HG02943 (cell line): ENCODE measurements around the gene SEZ6.

ENCODE experiments used
- ATAC-seq: cut with Tn5 transposase; IDR thresholded peaks from one replicate; pipeline ENCODE4 v1.9.1; 2021; ENCODE audit warnings: mild to moderate bottlenecking, low read depth, moderate library complexity; ENCODE audit not compliant: unreplicated experiment

Gene SEZ6

GRCh38 chr17:29038085-29038795, 32.4 kb upstream of the SEZ6 start:
- no peak for ATAC-seq

- no peak for ATAC-seq
These were observed 31.9 kb upstream of the SEZ6 start for GRCh38 chr17:29037739-29038084.

DNA sequence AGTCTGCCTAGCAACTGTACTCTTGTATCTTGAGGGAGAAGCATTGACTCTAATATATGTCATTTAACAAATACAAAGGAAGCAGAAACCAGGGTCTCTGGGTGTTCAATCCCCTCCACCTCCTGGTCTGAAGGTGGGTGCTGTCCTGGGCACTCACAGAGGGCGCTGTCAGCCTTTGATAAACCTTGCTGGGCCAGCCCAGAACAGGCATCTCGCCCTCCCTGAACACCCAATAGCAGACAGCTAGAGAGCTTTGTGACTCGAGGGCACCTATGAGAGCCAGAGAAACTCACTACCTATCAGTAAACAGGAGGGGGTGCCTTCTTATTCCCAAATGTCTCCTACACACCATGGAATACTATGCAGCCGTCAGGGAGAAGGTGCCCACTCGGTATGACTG, 30.8 kb upstream of the SEZ6 start:
- no peak for ATAC-seq

DNA sequence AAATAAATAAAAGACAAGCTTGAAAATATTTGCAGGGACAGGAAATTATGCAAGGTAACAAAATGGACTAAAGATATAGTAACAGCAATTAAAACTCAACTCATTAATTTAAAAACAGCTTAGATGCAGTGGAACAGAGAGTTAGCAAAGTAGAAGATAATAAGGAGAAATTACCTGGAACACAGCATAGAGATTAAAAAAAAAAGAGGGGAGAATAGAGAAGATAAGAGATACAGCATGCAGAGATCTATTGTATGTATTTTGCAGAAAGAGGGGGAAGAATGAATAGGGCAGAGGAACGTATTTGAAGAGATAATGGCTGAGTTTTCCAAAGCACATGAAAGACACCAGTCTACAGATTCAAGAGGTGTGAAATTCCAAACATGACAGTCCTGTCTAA, 28.7 kb upstream of the SEZ6 start:
- no peak for ATAC-seq

GRCh38 chr17:29032857-29033197, 27.0 kb upstream of the SEZ6 start:
- ATAC-seq, result no peak

DNA sequence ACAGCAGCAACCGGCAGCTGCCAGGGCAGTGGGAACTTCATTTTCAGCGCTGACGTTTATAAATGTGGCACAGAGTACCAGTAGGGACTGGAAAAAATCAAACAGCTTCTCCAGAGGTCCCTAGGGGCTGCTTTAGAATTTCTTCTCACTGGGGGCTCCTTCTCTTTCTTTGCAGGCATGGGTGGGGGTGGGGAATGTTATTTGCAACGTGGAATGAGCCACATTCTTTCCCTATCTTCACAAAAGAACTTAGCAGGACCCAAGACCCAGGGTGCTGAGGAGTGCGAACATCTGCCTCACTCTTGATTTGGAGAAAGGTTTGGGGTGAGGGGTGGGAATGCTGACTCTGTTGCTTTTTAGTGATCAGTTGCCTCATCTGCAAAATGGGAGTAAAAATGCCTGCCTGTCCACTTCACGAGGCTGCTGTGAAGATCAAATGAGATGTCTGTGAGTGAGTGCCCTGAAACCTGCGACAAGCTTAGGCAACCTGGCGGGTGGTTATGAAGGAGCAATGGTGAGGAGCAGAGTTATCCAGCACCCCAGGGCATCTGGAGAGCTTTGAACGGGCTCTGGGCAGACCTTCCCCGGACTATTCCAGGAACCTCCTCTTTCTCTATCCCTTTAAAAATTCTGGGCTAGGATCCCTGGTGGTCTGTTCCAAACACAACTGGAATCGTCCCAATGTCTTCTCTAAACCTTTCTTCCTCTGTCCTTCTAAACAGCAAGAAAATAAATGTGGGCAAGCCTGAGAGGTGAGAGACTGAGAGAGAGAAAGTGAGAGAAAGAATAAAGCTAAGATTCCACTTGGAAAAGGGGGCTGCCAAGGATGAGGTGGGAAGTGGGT, 26.4 kb upstream of the SEZ6 start:
- ATAC-seq, result no peak

DNA sequence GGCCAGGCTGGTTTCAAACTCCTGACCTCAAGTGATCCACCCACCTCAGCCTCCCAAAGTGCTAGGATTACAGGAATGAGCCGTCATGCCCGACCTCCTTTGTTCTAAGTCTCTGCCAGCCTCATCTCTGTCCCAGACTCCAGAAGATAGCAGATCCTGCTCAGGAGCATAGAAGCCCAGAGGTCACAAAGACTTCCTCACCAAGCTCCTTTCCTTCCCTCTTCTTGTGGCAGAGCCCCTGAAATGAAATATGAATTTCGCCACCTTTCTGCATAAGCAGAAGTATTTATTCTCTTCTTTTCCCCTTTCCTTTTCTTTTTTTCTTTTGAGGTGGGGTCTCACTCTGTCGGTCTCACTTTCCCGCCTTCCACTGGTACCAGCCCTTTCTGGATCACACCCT, 25.7 kb upstream of the SEZ6 start:
- no peak for ATAC-seq

DNA sequence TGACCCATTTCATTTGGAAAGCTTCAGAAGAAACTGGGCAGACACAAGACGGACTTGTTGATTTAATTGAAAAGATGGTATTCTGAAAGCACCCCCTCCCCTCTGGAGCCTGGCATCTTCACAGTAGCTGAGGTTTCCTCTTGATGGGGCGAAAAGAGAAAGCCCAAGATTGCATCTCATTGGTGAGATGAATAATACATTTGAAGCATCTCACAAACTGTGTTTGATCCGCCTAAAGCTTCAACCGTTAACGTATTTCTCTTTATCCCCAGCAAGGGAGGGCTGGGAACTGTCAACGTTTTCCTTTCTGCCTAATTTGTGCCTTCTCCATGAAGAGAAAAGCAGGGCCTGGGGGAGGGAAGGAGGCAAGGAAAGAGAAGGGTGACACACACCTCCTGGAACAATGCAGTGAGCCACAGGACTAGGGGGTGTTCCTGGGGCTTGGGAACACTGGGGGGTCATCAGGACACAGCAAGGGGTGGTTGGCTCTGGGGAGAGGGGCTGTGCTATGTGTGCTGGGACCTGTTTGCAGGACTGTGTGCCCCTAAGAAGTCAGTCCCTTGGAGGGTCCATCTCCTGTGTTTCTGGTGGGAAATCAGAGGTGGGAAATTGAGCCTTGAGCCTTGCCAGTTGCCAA, 18.6 kb upstream of the SEZ6 start:
- ATAC-seq, result no peak

DNA sequence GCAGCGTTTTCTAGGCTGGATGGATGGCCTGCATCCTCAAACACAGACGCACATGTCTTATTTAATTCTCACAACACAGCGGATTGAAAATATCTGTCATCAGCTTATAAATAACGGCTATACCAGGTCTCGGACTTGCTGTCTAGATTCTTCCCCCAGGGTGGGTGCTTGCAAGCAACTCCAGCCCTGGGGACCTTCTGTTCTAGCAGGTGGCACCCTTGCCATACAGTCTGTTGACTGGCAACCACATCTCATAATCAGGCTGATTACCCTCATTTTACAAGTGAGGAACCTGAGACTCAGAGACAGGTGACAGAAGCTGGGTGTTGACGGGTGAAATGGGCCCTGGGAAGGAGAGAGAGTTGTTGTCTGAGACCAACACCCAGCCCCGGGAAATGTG, 16.2 kb upstream of the SEZ6 start:
- ATAC-seq, result no peak

DNA sequence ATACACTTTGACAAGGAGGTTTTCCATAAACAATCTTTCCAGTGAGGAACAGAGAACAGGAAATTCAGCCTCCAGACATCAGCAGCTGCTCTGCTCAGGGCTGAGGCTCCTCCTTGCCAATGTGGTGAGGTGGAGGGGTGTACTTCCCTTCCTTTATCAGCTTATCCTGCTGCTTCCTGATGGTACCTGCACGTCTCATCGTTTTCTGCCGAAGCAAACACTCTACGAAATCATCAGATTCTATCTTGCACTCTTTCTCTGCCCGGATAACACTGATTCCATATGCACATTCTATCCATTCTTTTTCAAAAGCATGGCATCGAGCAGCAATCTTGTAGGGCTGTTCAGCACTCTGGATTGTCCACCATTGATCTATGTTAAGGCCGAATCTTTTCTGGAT, 15.4 kb upstream of the SEZ6 start:
- no peak for ATAC-seq

DNA sequence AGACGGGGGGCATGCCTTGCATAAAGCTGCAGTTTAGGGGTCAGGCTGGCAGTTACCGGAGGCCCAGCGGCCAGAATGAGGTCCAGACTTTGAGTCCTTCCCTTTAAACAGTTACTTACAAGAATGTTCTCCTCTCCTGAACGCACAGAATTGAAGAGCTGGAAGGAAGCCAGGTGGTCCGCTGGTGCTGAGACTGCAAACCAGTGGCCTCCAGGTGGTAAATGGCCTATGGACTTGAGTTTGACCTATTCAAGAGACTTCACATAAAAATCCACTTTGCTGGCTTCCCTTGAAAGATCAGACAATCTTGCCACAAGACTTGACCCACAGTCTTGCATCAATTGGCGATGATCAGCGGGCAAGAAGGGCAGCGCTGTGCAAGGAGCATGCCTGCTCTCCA, 14.7 kb upstream of the SEZ6 start:
- ATAC-seq, result no peak

DNA sequence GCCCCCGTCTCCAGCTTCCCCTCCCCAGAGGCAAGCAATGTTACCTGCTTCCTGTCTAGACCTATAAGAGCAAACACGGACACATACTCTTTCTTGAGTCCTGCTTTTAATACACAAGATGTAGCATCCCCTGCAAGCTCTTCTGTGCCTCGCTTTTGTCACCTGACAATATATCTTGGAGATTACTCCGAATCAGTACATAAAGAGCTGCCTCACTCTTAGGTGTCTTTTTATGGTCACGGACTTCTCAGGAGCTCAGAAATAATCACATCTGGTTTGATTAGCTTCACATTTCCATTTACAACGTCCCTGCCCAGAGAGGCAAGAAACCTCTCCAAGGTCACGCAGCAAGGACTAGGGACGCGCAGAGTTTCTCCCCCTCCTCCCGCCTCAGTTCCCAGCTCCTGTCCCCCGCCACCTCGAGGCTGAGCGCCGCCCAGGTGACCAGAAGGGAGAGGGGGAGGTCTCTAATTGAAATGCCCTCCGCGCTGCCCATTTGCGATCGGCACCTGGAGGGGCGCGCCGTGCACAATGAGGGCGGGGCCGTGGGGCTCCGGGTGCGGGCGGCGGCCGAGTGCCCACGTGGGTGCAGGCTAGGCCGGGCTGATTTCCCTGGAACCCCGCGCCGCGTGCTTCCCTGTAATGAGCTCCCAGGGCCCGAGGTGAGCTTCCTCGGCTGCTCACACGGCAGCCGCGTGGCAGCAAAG, 13.8 kb upstream of the SEZ6 start:
- ATAC-seq, result no peak

DNA sequence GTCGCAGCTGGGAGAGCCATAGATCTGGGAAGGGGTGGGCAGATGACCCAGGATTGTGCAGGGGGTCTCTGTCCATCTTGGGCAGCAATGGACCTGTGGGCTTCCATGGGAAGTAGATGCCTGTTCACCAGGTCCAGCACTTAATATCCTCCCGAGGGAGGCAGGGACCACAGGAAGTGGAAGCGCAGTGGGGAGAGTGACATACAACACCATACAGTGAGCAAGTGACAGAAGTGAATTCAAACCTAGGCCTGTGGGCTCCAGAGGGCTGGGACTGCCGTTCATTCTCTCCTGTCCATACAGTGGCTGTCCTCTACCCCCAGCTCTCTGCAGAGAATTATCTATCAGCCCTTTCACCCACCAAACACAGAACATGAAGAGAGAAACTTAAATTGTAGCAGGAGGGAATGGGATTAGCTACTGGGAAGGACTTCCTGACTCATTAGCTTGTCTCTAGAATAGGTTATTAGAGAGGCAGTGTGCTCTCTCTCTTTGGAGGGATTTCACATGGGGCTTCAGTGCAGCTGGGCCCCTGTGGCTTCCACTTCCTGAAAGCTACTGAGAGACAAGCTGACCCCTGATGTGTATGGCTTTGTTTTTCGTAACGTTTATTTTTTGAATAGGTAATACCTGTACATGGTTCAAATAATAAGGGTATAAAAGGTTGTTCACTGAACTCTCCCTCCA, 13.1 kb upstream of the SEZ6 start:
- no peak for ATAC-seq

GRCh38 chr17:29016345-29017210, 10.7 kb upstream of the SEZ6 start:
- no peak for ATAC-seq

GRCh38 chr17:29014716-29015115, 8.9 kb upstream of the SEZ6 start:
- ATAC-seq, result no peak

- no peak for ATAC-seq
These were observed 6.7 kb upstream of the SEZ6 start for GRCh38 chr17:29012535-29012934.

- ATAC-seq, result no peak
These were observed 4.8 kb upstream of the SEZ6 start for GRCh38 chr17:29010586-29010985.

DNA sequence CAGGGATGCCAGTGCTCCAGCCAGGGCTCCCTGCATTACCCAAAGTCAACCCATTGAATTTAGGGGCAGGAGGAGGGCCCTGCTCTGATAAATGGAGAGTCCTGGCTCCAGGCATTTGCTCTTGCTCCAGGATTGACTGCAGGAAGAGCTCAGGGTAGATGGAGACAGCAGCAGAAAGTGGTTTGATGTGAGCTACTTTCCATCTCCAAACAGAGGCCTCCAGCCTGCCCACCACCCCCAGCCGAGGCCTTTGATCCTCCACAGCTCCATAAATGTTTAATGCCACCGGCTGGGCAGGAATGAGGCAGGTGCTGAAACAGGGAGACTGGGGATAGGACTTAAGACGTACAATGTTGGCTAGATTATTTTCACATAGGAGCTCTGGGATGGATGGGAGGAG, 4.3 kb upstream of the SEZ6 start:
- no peak for ATAC-seq

DNA sequence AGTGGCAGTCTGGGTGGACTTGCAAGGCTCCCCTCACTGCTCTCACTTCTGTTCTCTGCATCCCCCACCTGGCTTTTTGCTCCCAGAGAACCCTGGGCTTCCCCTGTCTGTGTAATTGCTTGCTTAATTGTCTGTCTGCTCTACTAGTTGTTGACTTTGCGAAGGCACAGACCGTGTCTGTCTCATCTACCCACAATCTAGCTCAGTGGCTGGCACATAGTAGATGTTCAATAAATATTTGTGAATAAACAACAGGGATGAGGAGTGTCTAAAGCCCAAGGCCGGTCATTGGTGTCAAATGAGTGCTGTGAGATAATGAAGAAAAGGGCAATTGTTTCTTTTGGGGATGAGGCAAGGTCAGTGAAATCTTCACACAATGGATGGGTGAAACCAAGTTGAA, 2.8 kb upstream of the SEZ6 start:
- no peak for ATAC-seq
